Colonic mucosa (tissue), 4 donors: Measurements from ENCODE around the gene GINS2. TPM values are rescaled to one million over a fixed set of nuclear protein-coding genes. Genes with fewer than 3 reads are reported as not detected.

ENCODE experiments used
- DNase-seq: peaks from one replicate; pipeline ENCODE4 v3.0.0-alpha.2; 2020
- H3K27ac ChIP-seq: fragments of 200-600 bp; one replicate; pipeline ENCODE4 v1.8.0; 2021
- H3K27me3 ChIP-seq: fragments of 200-600 bp; one replicate; pipeline ENCODE4 v1.8.0; 2021
- H3K36me3 ChIP-seq: fragments of 200-600 bp; one replicate; pipeline ENCODE4 v1.8.0; 2021
- H3K4me1 ChIP-seq: fragments of 200-600 bp; one replicate; pipeline ENCODE4 v1.8.0; 2021; ENCODE audit warnings: mild to moderate bottlenecking
- H3K4me3 ChIP-seq: fragments of 200-600 bp; one replicate; pipeline ENCODE4 v1.8.0; 2021
- H3K9ac ChIP-seq, 2 donors: one replicate each; pipeline ENCODE4 v1.7.0; 2013; ENCODE audit warnings: control low read depth in 2 of 2, low read depth in 2 of 2, low read length in 2 of 2
- H3K9me3 ChIP-seq: fragments of 200-600 bp; one replicate; pipeline ENCODE4 v1.8.0; 2021
- CTCF ChIP-seq: fragments of 200-600 bp; IDR thresholded peaks from one replicate; pipeline ENCODE4 v1.8.0; 2022; ENCODE audit warnings: antibody characterized with exemption, mild to moderate bottlenecking
- intact Hi-C: fragments of 100-400 bp; cut with DNase I; formaldehyde crosslinking; loops from one replicate; pipeline ENCODE4 v1.14.1; 2022
- total RNA-seq, 2 donors: library from RNA; stranded (reverse); fragmentation: NEBNext Ultra II Directional in 1 of 2; extraction: Animal tissue kit (Norgen Biotek cat#: 25700) in 1 of 2; gene quantifications; one replicate each; pipeline ENCODE4 v1.2.1, GENCODE V29; 2021
- donor health status: healthy.
- donor health status: DM: no; HTN: no; CAD: no.
- donor health status: DM: no; HTN: no; CAD: no.

Gene GINS2
- total RNA-seq, 2 donors from 2014 or later, result 6.1 to 39.9 TPM

- Histone ChIP-seq H3K27ac (no peak overlapping the region), H3K27me3 (no peaks in the 10 kb centered on the region), H3K9ac (no peak overlapping the region), H3K36me3 (no peaks in the 10 kb centered on the region), H3K4me1 (no peaks in the 10 kb centered on the region), H3K9me3 (no peaks in the 10 kb centered on the region), H3K4me3 (no peak overlapping the region)
- intact Hi-C loops, result no loop called here
- DNase-seq, result no peak
- TF ChIP-seq CTCF, result no peak
Observed at GRCh38 chr16:85632709-85633437, 55.9 kb downstream of the GINS2 start.

GRCh38 chr16:85631802-85632393 is 56.9 kb downstream of the GINS2 start:
- no peaks in the 10 kb centered on the region for H3K4me1 ChIP-seq
- DNase-seq, result no peak

GRCh38 chr16:85631230-85631629 is 57.5 kb downstream of the GINS2 start:
- intact Hi-C loops, result no loop called here
- Histone ChIP-seq H3K4me1 (no peaks in the 10 kb centered on the region), H3K27me3 (no peaks in the 10 kb centered on the region), H3K36me3 (no peaks in the 10 kb centered on the region), H3K27ac (no peak overlapping the region), H3K4me3 (no peak overlapping the region), H3K9ac (no peak overlapping the region), H3K9me3 (no peaks in the 10 kb centered on the region)
- no peak for DNase-seq
- no peak for TF ChIP-seq CTCF

More at GRCh38 chr16:85631802-85632393, 56.9 kb downstream of the GINS2 start:
- H3K27ac ChIP-seq, result no peak overlapping the region
- H3K36me3 ChIP-seq, result no peaks in the 10 kb centered on the region
- H3K27me3 ChIP-seq, result no peaks in the 10 kb centered on the region
- no peak overlapping the region for H3K4me3 ChIP-seq
- intact Hi-C loops, result no loop called here
- no peak for TF ChIP-seq CTCF
- H3K9ac ChIP-seq, result no peak overlapping the region
- no peaks in the 10 kb centered on the region for H3K9me3 ChIP-seq

- Histone ChIP-seq H3K4me3 (no peak overlapping the region), H3K9me3 (no peaks in the 10 kb centered on the region), H3K4me1 (no peaks in the 10 kb centered on the region), H3K27me3 (no peaks in the 10 kb centered on the region), H3K9ac (no peak overlapping the region), H3K27ac (no peak overlapping the region), H3K36me3 (no peaks in the 10 kb centered on the region)
- no peak for DNase-seq
- intact Hi-C loops, result no loop called here
- no peak for TF ChIP-seq CTCF
Observed at GRCh38 chr16:85629853-85630252, 58.9 kb downstream of the GINS2 start.

GRCh38 chr16:85629326-85629725 is 59.4 kb downstream of the GINS2 start:
- Histone ChIP-seq H3K4me1 (no peaks in the 10 kb centered on the region), H3K9ac (no peak overlapping the region), H3K36me3 (no peaks in the 10 kb centered on the region), H3K9me3 (no peaks in the 10 kb centered on the region), H3K4me3 (no peak overlapping the region), H3K27ac (no peak overlapping the region), H3K27me3 (no peaks in the 10 kb centered on the region)
- intact Hi-C loops, result no loop called here
- no peak for DNase-seq
- TF ChIP-seq CTCF, result no peak
